IPS-18c (cell line): ENCODE results near the gene DHRS1.
A peak's percentile ranks its signal among the peaks of the same experiment; 100 is the strongest.

ENCODE experiments used
- H3K4me3 ChIP-seq: 2 replicates; pipeline ENCODE4 v1.7.0; 2013; ENCODE audit warnings: low read depth, mild to moderate bottlenecking, low read length, moderate library complexity; ENCODE audit not compliant: insufficient read depth
- H3K9me3 ChIP-seq: one replicate; pipeline ENCODE4 v1.6.1; 2013; ENCODE audit warnings: mild to moderate bottlenecking, low read length, moderate library complexity; ENCODE audit not compliant: control insufficient read depth, insufficient read depth

Gene DHRS1

DNA sequence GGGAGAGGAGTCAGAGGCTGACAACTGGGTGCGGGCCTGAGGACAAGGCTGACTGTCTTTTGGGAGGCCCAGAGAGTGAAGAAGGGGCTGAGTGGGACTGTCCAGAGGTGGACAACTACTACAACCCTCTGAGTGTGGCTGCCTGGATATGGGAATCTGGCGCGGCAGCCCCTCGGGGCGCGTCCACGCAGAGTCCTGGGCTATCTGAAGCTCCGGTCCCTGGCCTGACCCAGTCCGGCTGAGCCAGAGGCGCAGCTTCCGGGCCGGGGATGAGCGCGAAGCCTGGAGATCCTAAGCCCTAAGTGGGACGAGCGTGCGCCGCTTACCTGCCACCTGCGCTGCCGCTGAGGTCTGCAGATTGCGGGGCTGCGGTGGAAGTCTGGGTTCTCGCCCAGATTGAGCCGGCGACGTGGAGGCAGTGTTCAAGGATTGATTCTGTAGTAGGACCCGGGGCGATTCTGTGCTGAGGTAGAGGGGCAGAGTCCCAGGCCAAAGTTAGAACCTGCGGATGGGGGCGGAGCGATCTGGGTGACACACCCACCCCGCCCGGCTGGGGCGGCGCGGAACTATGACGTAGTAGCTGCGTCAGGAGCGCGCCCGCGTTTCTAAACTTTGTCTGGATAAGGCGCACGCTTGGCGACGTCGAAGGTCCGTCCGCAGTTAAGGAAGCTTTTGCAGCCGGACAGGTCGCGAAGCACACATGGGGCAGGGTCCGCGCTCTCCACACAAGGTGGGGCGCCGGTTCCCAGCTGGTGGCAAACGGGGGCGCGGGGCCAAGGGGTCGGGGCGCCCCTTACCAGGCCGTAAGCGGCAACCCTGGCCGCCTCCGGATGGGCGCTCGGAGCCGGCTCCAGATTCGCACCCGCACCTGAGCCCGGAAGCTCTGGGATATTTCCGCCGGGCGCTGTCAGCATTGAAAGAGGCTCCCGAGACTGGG, at the start of gene DHRS1, which contains the start of gene NOP9:
TSS of gene DHRS1 (minus strand) at position 526 of the 937 bp plus-strand sequence. CDS start 674 bp downstream, outside the sequence.
TSS of gene NOP9 (plus strand) at position 596 of the 937 bp plus-strand sequence. CDS start at position 701, 105 bp downstream.
- no peaks in the 10 kb centered on the region for H3K9me3 ChIP-seq
- H3K4me3 ChIP-seq, result peak within 1 kb of the TSS; percentile 92

DNA sequence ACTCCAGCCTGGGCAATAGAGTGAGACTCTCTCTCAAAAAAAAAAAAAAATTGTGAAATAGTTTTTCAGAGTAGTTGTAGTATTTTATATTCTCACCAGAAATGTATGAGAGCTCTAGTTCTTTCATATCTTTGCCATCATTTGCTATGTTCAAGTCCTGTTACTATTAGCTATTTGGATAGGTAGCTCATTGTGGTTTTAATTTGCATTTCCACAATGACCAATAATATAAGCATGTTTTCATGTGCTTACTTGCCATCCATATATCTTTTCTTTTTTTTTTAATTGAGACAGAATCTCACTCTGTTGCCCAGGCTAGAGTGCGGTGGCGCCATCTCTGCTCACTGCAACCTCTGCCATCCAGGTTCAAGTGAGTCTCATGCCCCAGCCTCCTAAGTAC, 48.6 kb upstream of the DHRS1 start:
- Histone ChIP-seq H3K4me3 (no peak overlapping the region), H3K9me3 (no peaks in the 10 kb centered on the region)

DNA sequence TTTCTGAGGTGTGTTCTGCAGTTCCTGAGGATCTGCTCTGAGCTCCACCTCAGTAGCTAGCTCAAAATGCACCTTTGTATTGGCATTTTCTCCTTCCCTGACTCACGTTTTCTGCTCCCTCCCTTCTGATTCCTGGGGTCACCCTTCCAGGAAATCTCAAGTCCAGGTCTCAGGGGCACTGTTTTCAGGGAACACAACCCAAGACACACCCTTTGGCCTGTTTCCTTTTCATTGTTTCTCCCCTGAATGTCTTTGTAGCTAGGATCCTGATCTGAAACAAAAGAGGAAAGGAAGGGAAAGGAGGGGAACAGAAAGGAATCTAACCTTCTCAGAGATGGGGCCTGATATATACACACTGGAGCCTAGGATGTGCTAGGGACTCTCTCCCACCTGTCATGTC, 47.6 kb upstream of the DHRS1 start:
- Histone ChIP-seq H3K4me3 (no peak overlapping the region), H3K9me3 (no peaks in the 10 kb centered on the region)

DNA sequence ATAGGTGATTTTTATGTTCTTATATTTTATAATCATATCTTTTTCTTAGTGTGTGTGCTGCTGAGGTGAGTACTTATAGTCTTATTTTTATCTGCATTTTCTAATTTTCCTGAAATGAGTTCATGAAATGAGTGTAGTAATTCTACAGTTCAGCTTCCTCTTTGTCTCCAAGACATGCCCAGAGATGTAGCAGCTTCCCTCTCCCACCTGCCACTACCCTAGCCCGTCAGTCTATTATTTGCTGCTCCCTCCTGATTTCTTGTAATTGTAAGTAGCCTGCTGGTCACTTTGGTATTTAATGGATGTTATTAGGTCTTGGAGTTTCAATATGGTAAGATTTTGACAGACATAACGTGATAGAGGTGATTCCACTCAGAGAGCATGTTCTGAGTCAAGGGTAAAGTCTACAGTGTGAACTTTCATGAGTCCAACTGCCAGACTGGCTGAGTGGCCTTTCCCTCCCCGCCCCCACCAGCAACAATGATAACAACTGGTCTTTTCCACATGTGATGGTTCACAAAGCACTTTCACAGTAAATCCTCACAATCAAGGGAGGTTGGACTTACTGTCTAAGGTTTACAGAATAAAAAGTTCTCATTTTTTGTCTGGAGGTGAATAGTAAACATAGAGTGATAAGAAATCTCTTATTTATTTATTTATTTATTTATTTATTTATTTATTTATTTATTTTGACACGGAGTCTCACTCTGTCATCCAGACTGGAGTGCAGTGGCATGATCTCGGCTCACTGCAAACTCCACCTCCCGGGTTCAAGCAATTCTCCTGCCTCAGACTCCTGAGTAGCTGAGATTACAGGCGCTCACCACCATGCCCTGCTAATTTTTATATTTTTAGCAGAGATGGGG, 44.4 kb upstream of the DHRS1 start:
- Histone ChIP-seq H3K9me3 (no peaks in the 10 kb centered on the region), H3K4me3 (no peak overlapping the region)

DNA sequence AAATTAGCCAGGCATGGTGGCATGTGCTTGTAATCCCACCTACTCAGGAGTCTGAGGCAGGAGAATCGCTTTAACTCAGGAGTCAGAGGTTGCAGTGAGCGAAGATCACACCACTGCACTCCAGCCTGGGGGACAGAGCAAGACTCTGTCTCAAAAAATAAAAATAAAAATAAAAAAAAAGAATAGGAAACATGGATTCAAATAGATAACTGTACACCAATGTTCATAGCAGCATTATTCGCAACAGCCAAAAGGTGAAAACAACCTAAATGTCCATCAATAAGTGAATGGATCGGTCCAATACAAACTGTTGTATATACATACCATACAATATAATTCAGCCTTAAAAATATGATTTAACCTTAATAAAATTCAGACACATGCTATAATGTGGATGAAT, 43.3 kb upstream of the DHRS1 start:
- Histone ChIP-seq H3K9me3 (no peaks in the 10 kb centered on the region), H3K4me3 (no peak overlapping the region)

DNA sequence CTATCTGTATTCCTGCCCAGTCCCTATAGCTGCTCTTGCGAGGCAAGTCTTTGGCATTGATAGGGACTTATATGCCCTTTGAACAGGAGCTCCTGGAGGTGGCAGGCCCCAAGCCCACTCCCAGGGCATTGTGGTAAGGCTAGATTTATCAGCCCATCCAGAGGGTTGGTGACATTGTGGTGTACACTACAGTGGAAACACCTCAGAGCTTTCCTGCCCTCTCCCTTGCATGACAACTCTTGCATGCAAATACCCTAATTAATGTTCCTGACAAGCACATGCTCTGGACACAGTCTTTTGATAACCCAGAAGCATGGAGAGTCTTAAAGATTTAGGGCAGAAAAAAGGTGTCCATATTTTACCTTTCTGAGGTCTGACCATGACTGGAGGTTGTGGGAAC, 41.0 kb upstream of the DHRS1 start:
- H3K9me3 ChIP-seq, result no peaks in the 10 kb centered on the region

DNA sequence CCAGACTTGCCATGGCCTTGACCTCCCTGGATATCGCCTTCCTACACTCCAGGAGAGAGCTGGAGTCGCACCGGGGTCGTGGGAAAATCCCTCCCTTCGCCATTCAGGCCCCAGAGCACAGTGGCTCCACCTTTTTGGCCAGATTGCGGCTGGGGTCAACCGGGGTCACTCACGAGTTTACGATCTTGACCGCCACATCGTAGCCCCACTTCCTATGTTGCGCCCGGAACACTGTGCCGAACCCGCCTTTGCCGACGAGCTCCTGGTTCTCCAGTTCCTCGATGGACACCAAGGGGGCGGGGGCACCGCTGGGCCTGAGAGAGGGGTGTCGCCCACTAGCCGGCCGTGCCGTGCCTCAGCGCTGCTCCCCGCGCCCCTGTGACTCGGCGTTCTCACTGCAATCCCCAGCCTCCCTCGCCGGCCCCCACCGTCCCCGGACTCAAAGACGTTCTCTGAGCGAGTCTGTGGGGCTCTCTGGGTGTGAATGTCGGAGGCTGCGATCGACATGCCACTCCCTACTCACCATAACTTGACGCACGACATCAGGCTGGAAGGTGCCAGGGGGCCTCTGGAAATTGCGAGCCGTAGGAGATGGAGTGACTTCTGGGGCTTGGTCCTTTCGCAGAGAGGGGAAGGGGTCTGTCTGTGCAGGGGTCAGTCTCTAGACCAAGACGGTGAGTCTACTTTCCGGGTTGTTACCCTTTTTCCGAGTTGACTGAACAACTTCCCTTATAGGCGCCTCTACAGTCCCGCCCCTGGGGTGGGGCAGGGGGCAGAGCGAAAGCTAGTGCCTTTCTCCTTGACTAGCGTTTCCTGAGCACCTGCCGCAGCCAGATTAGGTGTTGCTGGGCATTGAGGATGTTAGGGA, 39.9 kb upstream of the DHRS1 start, which contains the start of gene RIPK3:
TSS of gene RIPK3 (minus strand) at position 708 of the 868 bp plus-strand sequence. CDS start at position 543, 165 bp downstream.
- peak within 1 kb of the TSS; percentile 58 for H3K4me3 ChIP-seq
- H3K9me3 ChIP-seq, result no peaks in the 10 kb centered on the region

More for the DNA sequence above, 41.0 kb upstream of the DHRS1 start:
- H3K4me3 ChIP-seq, result no peak overlapping the region

DNA sequence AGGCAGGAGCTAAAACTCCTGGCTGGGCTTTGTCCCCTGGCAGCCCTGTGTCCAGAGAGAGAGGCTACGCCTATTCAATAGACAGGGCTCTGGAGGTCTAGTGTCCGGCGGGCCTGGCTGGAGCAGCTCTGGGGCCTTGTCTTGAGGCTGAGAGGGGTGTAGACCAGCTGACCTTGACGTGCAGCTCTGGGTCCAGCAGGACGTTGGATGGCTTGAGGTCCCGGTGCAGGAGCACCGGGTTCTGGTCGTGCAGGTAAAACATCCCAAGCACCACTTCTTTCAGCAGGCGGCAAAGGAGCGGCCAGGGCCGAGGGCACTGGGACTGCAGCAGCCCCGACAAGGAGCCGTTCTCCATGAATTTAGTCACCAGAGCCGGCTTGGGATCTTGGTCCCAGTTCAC, 39.3 kb upstream of the DHRS1 start:
- Histone ChIP-seq H3K4me3 (peak overlapping the region; percentile 58; the same call in 1 of the 2 replicates), H3K9me3 (no peaks in the 10 kb centered on the region)

DNA sequence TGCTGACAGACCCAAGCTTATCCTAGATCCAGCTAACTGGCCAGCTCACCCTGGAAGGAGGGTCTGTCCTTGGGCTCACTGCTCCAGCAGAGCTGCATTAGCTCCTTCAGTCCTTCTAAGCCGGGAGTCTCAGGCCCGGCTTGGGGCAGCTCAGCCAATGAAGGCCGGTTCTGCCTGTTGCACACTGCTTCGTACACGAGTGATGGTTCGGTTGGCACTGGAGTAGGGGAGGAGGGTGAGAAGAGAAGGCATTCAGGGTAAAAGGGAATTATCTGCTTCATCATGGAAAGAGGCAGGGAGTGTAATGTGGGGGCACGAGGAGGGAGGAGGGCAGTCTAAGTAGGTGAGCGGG, 38.2 kb upstream of the DHRS1 start:
- H3K4me3 ChIP-seq, result no peak overlapping the region
- H3K9me3 ChIP-seq, result no peaks in the 10 kb centered on the region

DNA sequence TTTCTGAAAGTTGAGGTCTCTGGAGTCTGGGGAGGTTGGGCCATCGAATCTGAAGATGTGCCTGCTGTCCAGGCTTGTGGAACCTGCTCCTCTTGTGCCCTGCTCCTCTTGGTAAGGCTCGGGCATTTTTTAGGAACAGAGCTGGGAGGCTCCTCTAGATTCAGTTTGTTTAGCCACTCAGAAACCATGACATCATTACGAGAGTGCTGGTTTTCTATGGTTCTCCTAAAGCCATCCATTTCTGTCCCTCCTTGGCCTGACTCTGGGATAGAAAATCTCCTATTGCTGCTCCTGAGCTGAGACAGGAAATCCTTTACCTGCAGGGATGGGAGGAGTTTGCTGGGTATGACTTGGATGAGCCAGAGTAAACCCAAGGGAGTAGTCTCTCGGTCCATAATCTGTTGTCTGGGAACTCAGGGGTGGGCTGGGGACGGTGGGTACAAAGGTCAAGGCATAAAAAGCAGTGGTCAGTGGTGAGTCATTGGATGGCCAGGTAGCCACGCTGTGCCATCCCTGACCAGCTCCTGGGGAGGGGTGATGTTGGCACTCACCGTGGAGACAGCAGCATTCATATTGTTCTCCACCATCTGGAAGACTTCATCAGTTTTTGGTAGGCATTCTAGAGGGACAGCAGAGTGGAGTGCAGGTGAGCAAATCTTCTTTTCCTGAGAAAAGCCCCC, 37.7 kb upstream of the DHRS1 start:
- no peak overlapping the region for H3K4me3 ChIP-seq
- H3K9me3 ChIP-seq, result no peaks in the 10 kb centered on the region

DNA sequence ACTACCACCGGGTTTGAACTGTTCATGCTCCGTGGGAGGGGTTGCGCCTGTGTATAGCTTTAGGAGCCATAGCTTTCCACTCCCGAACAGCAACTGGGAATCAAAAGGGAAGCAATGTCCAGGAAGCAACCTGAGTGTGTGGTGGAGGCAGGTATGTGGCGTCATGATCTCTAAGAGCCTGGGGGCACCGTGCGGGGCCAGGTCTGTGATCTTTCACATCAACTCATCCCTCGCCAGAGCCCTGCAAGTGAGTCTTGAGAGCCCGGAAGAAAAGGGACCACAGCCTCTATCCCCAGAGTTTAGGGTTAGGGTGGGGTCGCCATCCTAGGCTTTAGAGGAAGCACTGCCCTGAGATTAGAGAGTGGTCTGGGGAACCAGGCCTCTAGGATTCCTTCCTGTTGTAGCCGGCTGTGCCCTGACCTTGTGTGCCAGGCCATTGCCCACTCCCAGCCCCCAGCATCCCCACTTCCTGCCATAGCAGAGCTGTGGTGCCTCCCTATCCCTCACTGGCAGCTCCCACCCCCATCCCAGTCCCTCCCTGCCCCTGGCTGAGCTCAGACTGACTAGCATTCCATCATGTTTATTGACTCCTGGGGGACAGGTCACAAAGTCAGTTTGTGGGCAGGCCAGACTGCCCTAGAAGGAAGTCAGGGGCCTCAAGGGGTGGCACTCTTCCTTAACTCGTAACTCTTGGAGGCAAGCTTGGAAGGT, 36.0 kb upstream of the DHRS1 start:
- peak overlapping the region; percentile 71; the same call in 1 of the 2 replicates for H3K4me3 ChIP-seq

DNA sequence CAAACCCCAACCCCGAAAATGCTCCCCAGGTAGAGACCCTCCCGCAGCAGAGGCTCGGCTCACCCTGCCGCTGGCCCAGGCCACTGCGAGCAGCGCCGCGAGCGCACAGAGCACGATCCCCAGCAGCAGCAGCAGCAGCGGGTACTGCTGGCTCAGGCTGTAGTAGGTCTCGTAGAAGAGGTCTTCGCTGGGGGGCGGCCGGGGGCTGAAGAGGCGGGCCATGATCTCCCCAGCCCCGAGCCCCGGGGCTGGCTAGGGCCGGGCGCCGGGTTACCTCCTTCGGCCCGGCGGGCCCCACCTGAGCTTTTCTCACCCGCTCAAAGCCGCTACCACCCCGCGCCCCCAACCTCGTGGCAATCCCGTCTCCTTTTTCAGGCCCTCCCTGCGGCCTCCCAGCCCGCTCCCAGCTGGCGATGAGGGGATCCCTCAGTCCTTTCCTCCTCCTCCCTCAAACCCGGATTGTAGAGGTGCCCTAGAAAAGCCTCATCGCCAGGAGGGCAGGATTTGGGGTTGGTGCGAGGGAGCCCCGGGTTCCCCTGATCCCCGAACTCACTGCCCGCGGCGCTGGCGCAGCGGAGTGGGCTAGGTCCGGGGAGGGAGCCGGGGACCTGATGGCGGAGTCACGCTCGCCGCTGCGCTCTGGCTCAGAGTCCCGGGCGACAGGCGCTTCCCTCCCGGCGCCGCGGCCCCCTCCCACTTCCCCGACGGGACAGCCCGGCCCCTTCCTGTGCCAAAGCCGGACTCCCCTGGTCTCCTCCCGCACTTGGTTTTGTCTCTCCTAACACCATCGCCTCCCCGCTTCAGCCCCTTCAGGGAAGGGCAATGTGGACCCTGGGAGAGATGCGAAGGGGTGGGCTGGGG, 35.1 kb upstream of the DHRS1 start, which contains the start of gene ADCY4:
TSS of gene ADCY4 (minus strand) at position 641 of the 861 bp plus-strand sequence. CDS start at position 222, 419 bp downstream.
- H3K9me3 ChIP-seq, result no peaks in the 10 kb centered on the region
- H3K4me3 ChIP-seq, result peak within 1 kb of the TSS; percentile 71

More for the DNA sequence above, 36.0 kb upstream of the DHRS1 start:
- H3K9me3 ChIP-seq, result no peaks in the 10 kb centered on the region

DNA sequence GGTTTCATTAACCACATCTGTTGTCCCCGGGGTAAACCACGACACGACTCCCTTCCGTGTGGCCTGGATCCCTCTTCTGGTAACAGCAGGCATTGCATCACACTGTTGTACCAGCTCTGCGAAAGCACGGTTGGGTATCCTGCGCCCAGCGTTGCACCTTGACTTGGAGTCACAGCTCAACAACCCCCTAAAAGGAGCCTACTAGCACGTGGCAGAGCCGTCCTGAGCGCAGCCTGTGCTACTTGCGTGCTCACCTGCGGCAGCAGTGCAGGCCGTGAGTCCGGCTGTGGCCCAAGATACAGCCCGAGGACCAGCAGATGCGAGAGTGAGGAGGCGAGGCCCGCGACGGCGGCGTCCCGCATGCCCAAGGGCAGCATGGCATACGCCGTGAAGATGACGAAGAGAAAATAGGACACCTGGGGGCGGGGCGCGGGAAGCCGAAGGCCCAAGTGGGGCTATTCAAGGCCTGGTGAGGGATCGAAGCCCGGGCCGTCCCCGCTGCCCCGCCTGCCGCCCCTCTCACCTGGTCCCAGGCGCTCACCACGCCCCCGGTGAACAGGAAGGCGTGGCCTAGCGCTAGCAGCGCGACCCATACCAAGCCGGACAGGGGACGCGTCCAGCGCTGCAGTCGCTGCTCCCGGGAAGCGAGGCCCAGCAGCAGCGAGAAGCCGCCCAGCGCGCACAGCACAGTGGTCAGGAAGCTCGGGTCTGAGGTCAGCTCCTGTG, 32.9 kb upstream of the DHRS1 start:
- Histone ChIP-seq H3K4me3 (peak overlapping the region; percentile 56), H3K9me3 (no peaks in the 10 kb centered on the region)

DNA sequence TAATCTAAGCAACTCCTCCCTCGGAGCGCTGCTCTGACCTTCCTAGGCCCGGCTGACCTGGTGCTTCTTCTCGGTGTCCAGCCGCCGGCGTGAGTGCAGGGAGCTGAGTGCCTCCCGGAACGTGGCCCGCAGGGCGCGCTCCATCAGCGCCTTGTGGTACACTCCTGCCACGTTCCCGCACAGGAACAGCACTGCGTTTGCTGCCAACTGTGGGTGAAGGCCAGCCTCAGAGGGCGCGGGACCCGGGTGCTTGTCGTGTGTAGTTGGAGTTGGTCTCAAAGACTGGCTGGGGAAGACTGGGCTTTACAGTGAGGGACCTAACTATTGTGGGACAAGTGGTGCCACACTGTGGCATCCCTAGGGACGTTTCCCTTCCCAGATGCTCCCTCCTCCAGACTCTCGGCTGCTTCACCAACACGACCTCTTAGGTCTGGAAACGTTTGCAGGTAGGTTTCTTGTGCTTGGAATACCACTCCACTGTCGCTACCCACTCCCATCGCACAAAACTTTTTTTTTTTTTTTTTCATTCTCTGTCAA, 32.2 kb upstream of the DHRS1 start:
- no peak overlapping the region; the same call in 1 of the 2 replicates for H3K4me3 ChIP-seq
- H3K9me3 ChIP-seq, result no peaks in the 10 kb centered on the region
